Peyer's patch (tissue), 4 donors: ENCODE data around the gene SV2A. TPM values are rescaled to one million over a fixed set of nuclear protein-coding genes. Genes with fewer than 3 reads are reported as not detected.
"Not testable (repeated sequence)": the region's sequence is repeated elsewhere in the genome, so short reads cannot be mapped to it uniquely, and the experiment has no call there.

Experiments used
- DNase-seq, 3 donors: peaks; one replicate each; pipeline ENCODE4 v3.0.0-alpha.2; 2017 to 2019
- H3K27ac ChIP-seq, 4 donors: fragments of 200-600 bp; sonication (generic); one replicate each; pipeline ENCODE4 v1.5.1; 2016 to 2019
- H3K27me3 ChIP-seq, 2 donors: fragments of 200-600 bp; sonication (generic); one replicate each; pipeline ENCODE4 v1.5.1; 2019
- H3K36me3 ChIP-seq, 3 donors: fragments of 200-600 bp; sonication (generic); one replicate each; pipeline ENCODE4 v1.5.1; 2016 to 2019
- H3K4me1 ChIP-seq, 4 donors: fragments of 200-600 bp; sonication (generic); one replicate each; pipeline ENCODE4 v1.5.1; 2016 to 2019
- H3K4me3 ChIP-seq, 4 donors: fragments of 200-600 bp; sonication (generic); 1 replicate in 3 of 4; 2 replicates in 1 of 4; pipeline ENCODE4 v1.5.1; 2016 to 2019; ENCODE audit warnings: mild to moderate bottlenecking in 1 of 4
- H3K9me3 ChIP-seq, 4 donors: fragments of 200-600 bp; sonication (generic); one replicate each; pipeline ENCODE4 v1.5.1; 2016 to 2019; ENCODE audit warnings: mild to moderate bottlenecking in 1 of 4
- CTCF ChIP-seq, 6 experiments: fragments of 450-650 bp in 4 of 6; fragments of 200-600 bp in 2 of 6; sonication (generic) in 1 of 6; IDR thresholded peaks; one replicate each; pipeline ENCODE4 v1.5.1; 2017 to 2019; ENCODE audit warnings: antibody characterized with exemption in 6 of 6, mild to moderate bottlenecking in 3 of 6, moderate library complexity in 1 of 6
- POLR2A ChIP-seq, 2 donors: fragments of 450-650 bp; IDR thresholded peaks; one replicate each; pipeline ENCODE4 v1.5.1; 2017; ENCODE audit warnings: antibody characterized with exemption in 2 of 2, mild to moderate bottlenecking in 2 of 2, moderate library complexity in 2 of 2
- total RNA-seq, 4 donors: library from RNA; depleted of rRNA; stranded (reverse); fragments of >200 nt; gene quantifications; one replicate each; pipeline ENCODE4 v1.1.0, GENCODE V29; 2016

SV2A gene
- total RNA-seq, 4 donors from 2014 or later = 0.70 to 3.3 (median 2.2) TPM

GRCh38 chr1:149896575-149896974 is 21.1 kb downstream of the SV2A start:
- Histone ChIP-seq H3K27ac (no peak overlapping the region), H3K4me3 (no peak overlapping the region), H3K27me3 (no peaks in the 10 kb centered on the region), H3K4me1 (peaks cover 0 to 7% (median 5%) of the 10 kb centered on the region in 4 donors), H3K9me3 (no peaks in the 10 kb centered on the region), H3K36me3 (no peaks in the 10 kb centered on the region)
- TF ChIP-seq CTCF (IDR thresholded peaks at IDR 0.05) (no peak), POLR2A (IDR thresholded peaks at IDR 0.05) (no peak)
- DNase-seq = no peak

GRCh38 chr1:149888999-149889289 is 28.7 kb downstream of the SV2A start:
- Histone ChIP-seq H3K27ac (peak overlapping the region in 3 of 4 donors; percentile 98 to 100 (median 99)), H3K4me1 (peaks cover 0 to 9% (median 0%) of the 10 kb centered on the region in 4 donors), H3K36me3 (no peaks in the 10 kb centered on the region), H3K27me3 (no peaks in the 10 kb centered on the region), H3K9me3 (no peaks in the 10 kb centered on the region), H3K4me3 (peak overlapping the region; percentile 61 to 78 (median 71))
- peak in 1 of 2 donors; percentile 22 for TF ChIP-seq POLR2A (IDR thresholded peaks at IDR 0.05)
- TF ChIP-seq CTCF (IDR thresholded peaks at IDR 0.05) = no peak
- peak in 1 of 3 donors; percentile 50 for DNase-seq

GRCh38 chr1:149888247-149888998 is 29.2 kb downstream of the SV2A start:
- Histone ChIP-seq H3K36me3 (no peaks in the 10 kb centered on the region), H3K4me3 (peak overlapping the region; percentile 61 to 78 (median 71)), H3K4me1 (peaks cover 0 to 10% (median 0%) of the 10 kb centered on the region in 4 donors), H3K27ac (peak overlapping the region; percentile 97 to 100 (median 98)), H3K9me3 (no peaks in the 10 kb centered on the region), H3K27me3 (no peaks in the 10 kb centered on the region)
- peak; percentile 58 to 90 (median 85) for DNase-seq
- peak; percentile 22 to 63 (median 52) for TF ChIP-seq CTCF (IDR thresholded peaks at IDR 0.05)
- no peak for TF ChIP-seq POLR2A (IDR thresholded peaks at IDR 0.05)

GRCh38 chr1:149887456-149888246 is 30.0 kb downstream of the SV2A start:
- H3K27me3 ChIP-seq = no peaks in the 10 kb centered on the region
- H3K4me1 ChIP-seq = peaks cover 0 to 10% (median 0%) of the 10 kb centered on the region in 4 donors
- H3K27ac ChIP-seq = peak overlapping the region; percentile 97 to 100 (median 98)
- DNase-seq = peak; percentile 81 to 93 (median 86)
- H3K4me3 ChIP-seq = peak overlapping the region; percentile 61 to 78 (median 71)
- H3K9me3 ChIP-seq = no peaks in the 10 kb centered on the region
- H3K36me3 ChIP-seq = no peaks in the 10 kb centered on the region
- TF ChIP-seq CTCF (IDR thresholded peaks at IDR 0.05) (peak in 3 of 6 experiments; percentile 31 to 42 (median 34)), POLR2A (IDR thresholded peaks at IDR 0.05) (peak; percentile 87 to 92)

- not testable (repeated sequence) for H3K9me3 ChIP-seq, DNase-seq, H3K27me3 ChIP-seq, H3K36me3 ChIP-seq, H3K4me1 ChIP-seq
- Histone ChIP-seq H3K27ac (peak overlapping the region; percentile 97 to 100 (median 98)), H3K4me3 (peak overlapping the region; percentile 61 to 78 (median 71))
These were observed 30.5 kb downstream of the SV2A start for GRCh38 chr1:149887196-149887455.
